Measurements from ENCODE around the gene KIAA1217.

The KIAA1217 gene

DNA sequence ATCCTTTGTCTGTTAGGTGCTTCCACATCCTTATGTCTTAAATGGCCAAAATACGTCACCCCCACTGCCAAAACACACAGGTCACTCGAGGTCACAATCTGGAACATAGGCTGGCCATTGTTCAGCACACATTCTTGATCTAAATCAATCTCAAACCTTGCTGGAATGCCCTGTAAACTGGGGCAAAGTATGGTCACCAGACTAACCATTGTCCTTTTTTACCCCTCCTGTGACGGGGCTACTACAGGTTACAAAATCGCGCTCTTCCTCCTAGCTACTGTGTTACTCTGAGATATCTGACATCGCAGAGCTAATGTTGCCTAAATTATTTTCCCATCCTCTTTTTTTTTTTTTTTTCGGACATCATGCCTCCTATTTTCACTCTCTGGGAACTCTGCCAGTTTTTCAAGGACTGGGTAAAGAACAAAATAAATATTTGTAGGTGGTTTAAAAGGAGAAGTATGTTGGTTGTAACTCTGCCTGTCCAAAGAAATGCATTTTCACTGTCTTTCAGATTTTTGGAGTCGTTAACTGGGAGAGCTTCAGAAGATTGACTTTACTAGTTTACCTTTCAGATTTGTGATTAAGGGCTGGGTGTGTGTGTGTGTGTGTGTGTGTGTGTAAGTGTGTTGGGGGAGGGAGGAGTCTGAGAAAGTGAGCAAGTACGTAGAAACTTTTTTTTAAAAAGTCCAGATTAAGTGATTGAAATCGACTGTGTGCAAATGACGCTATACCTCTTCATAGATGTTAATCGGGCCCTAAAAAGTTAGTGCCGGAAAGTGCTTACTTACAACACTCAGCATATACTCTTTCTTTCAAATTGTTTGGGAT is 942 bp upstream of the KIAA1217 start:
- DNase-seq: no peak

DNA sequence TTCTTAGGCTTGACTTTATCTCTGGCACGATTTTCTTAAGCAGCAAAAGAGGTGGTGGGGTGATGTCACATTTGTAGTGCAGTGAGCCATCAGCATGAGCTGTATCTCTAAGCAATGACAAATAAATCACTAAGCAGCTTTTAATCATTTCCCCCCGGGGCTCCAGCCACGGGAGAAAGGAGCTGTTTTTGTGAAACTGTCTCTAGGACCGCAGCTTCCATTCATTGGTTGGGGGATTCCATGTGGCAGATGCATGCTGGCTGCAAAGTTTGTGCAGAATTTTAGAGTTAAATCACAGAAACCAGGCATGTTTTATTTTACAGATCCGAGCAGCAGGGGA is 464 bp downstream of the KIAA1217 start:
- DNase-seq: no peak

- no peak for DNase-seq
These were observed 1.1 kb downstream of the KIAA1217 start for GRCh38 chr10:24209946-24210491.

DNA sequence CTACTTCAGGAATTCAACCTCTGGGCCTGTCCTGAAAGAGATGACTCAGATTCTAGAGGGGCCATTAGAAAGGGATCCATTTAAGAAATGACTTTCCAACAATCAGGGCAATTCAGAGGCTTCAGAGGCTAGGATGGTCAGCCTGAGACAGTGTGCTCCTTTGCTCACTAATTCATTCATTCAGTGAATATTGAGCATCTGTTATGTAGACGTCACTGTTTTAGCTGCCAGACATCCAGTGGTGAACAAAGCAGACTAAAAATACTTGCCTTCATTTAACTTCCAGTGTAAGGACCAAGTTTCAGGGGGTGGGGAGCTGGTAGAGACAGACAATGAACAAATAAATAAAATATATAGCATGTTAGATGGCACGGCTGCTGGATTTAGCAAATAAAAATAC is 1.6 kb downstream of the KIAA1217 start:
- DNase-seq: no peak

DNA sequence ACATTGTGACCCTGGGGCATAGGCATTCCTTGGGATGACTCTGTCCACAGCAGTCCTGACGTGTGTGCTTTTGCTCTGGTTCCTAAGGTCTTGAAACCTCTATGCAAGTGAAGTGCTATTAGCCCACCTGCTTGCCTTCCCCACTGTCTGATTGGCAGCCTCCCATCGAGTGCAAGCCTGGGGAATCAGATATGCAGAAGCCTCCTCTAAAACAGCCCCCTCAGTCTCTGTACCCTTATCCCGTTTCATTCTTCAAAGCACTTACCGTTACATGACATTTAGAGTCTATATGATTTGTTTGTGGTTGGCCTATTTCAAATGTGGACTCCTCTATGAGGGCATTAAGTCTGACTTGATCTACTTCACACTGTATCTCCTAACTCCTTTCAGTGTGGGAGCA is 4.3 kb downstream of the KIAA1217 start:
- no peak for DNase-seq

DNA sequence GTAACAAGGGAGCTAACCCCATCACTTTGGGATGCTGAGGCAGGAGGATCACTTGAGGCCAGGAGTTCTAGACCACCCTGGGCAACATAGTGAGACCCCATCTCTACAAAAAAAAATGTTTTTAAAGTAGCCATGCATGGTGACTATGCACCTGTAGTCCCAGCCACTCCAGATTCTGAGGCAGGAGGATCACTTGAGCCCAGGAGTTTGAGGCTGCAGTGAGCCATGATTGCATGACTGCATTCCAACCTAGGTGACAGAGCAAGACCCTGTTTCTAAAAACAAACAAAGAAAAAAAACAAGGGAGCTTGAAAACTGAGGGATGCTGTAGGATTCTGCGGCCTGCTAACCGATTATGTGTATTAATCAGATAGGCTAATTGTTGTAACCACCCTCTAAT is 4.9 kb downstream of the KIAA1217 start:
- no peak for DNase-seq

- no peak for DNase-seq
These were observed 5.8 kb downstream of the KIAA1217 start for GRCh38 chr10:24214762-24215161.

DNA sequence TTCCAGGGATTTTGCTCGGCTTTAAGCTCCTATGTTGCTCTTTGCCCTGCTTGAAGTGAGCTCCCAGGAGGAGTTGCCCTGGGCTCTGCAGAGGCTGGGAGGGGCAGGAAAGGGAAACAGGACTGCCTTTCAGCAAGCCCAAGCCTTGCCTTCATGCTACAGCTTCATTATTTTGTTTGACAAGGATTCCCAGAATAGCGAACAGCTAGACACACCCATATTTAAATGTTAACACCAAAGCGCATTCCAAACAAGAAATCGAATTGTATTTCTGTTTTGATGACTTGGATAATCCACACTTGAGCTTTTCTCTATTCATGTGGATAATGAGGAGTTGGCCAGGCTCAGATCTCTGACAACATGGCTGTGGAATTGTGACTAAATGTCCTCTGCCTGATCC is 6.3 kb downstream of the KIAA1217 start:
- no peak for DNase-seq

DNA sequence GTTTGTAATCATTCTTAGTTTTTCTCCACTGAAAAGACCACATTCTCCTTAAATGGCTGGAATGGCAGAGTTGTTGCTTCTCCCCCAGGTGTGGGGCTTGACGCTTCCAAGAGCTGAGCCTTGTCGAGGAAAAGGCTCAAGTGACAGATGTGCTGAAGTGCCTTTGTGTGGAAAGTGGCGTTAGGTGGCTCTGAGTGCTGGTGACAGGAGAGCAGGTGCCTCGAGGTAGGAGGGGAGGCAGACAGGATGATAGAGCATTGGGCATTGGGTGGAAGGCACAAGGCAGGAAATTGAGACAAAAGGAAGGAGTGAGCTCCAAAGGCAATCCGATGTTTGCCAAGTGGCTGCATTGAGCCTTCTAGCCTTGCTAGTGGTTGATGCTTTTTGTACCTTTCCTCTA is 6.7 kb downstream of the KIAA1217 start:
- no peak for DNase-seq

DNA sequence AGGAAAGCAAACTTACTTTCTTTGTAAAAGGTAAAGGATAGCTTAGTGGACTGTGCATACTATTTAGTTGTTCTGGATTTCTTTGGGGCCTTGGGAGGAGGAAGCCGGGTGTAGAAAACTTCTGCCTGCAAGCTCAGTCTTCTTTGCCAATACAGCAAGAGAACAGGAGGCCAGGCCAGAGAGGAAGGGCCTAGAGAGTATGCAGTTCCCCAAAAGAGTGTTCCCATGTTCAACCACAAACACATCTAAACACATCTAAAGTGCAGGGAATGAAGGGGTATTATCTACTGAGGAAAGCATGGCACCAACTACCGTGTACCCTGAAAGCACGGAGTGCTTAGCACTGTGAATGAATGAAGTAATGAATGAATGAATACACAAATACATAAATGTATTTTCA is 11.0 kb downstream of the KIAA1217 start:
- no peak for DNase-seq

- no peak for DNase-seq
These were observed 14.4 kb downstream of the KIAA1217 start for GRCh38 chr10:24223341-24223740.

DNA sequence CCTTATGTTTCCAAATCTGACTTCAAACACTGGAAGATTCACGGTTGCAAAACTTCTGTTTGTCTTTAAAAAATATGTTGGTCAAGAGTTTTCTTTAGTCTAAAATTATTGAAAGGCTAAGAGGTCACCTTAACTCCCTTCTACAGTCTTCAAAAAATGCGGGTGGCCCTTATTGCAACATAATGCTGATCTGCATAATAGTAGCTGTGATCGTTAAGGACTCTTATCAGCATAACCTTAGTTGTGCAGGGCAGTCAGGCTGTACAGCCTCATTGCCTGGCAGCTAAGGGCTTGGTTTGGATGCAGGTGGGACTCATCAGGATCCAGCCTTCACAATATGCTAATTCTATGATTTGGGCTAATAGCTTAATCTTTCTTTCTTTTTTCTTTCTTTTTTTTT is 15.0 kb downstream of the KIAA1217 start:
- DNase-seq: no peak

- no peak for DNase-seq
These were observed 19.7 kb downstream of the KIAA1217 start for GRCh38 chr10:24228642-24229041.

DNA sequence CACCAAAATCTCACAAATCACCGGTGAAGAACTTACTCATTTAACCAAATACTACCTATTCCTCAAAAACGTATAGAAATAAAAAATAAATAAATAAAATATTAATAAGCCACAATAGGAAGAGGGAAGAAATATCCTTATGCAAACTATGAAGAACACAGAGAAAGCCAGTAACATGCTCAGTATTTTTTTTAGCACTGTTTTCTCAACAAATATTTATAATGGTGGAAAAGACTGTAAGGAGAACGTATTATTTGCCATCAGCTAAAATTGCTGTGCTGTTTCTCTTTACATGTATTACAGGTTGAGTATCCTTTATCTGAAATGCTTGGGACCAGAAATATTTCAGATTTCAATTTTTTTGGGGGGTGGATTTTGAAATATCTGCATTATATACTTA is 21.0 kb downstream of the KIAA1217 start:
- DNase-seq: no peak

- DNase-seq: no peak
These were observed 22.3 kb downstream of the KIAA1217 start for GRCh38 chr10:24231200-24231599.

DNA sequence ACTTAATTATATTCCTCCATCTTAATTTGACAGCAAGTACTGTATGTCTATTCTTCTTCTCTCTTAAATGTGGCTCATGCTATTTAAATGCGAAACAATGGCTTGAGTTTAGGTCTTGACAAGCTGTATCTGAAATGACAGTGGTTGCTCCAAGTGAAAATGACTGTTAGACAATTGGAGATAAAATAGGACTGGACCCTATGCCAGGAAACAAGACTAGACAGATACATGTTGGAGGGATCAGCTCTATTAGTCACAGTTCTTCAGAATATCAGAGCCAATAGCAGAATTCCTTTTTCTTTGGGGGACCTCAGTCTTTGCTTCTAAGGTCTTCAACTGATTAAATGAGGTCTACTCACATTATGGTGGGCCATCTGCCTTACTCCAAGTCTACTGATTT is 25.8 kb downstream of the KIAA1217 start:
- DNase-seq: no peak

DNA sequence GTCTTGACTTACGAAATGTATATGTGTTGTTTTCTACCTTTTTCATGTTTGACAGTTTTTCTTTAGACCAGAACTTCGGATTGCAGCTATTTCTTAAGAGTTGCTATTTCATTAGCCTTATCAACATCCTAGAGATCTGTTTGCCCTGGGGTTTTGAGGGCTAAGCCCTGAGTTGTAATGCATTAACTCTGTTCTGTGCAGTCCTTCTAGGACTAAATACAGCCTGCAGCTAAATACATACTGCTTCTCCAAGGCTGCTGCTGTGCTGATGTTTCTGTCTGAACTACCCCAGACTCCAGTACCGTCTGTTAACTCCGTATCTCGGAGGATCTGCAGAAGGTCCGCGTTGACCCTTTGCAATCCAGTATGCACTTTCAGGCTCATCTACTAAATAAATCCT is 26.5 kb downstream of the KIAA1217 start:
- DNase-seq: no peak

GRCh38 chr10:24237801-24238395 is 29.0 kb downstream of the KIAA1217 start:
- no peak for DNase-seq

GRCh38 chr10:24238519-24239247 is 29.7 kb downstream of the KIAA1217 start:
- DNase-seq: no peak

DNA sequence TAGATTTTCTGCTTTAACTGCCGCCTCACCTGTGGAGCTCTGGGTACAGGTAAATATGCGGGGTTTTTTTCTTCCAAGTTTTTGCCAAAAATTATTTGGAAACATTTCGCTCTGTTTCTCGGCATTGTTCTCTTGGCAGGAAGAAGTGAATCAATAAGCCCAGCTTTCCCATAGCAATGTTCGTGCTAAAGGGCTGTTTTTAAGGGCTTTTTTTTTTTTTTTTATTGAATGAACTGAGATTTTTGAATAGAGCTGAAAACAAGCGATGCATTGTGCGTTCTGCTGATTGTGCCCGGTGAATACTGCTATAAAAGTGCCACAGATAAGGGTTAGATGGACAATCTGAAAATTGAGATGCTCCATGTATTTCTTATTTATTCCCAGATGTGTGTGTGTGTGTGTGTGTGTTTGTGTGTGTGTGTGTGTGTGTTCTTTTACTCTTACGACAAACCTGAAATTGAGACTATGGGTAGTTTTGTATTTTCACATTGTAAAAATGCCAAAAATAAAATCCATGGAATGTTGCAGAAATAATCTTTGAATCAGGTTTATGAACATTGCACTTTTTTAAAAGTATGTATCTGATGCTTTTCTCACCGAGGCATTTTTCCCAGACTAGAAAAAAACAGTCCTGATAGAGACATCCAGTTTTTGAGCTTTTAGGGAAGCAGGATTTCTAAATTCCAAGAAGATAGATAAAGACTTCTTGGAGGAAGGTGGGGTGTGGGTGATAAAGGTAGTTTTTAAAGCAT is 30.5 kb downstream of the KIAA1217 start:
- no peak for DNase-seq

GRCh38 chr10:24240041-24240751 is 31.3 kb downstream of the KIAA1217 start:
- no peak for DNase-seq

- DNase-seq: no peak
These were observed 32.6 kb downstream of the KIAA1217 start for GRCh38 chr10:24241536-24242040.

Data from NCI-H2107 (cell line).